Keratinocyte (primary cell): ENCODE results near the gene NOP14.

Source experiments
- CTCF ChIP-seq, 3 experiments: IDR thresholded peaks in 1 of 3; conservative IDR thresholded peaks in 1 of 3; optimal IDR thresholded peaks in 1 of 3; 2 replicates in 2 of 3; 3 replicates in 1 of 3; pipeline versions ENCODE3 to v1.5.1; 2011; ENCODE audit warnings: low read length in 3 of 3, mild to moderate bottlenecking in 3 of 3, moderate library complexity in 2 of 3, control low read depth in 1 of 3, inconsistent platforms in 1 of 3; ENCODE audit not compliant: insufficient read depth in 2 of 3; ENCODE audit errors: extremely low read depth in 1 of 3
- EZH2 ChIP-seq: IDR thresholded peaks from one replicate; pipeline ENCODE4 v1.6.1; 2012; ENCODE audit warnings: inconsistent platforms, mild to moderate bottlenecking, low read length, moderate library complexity

- TF ChIP-seq CTCF (optimal IDR thresholded peaks at IDR 0.05 in 1 of 3, IDR thresholded peaks at IDR 0.05 in 1 of 3, conservative IDR thresholded peaks at IDR 0.05 in 1 of 3; ENCODE audit: extremely low read depth in 1 of 3, insufficient read depth in 2 of 3, low read length in 3 of 3) (no peak), EZH2 (no peak)
These were observed 50.0 kb downstream of the NOP14 start for GRCh38 chr4:2913168-2913567.
